K562 (cell line): ENCODE measurements around the gene POLR3A. TPM values are rescaled to one million over a fixed set of nuclear protein-coding genes. Genes with fewer than 3 reads are reported as not detected.

Experiments used
- ATF4 ChIP-seq: fragments of 450-650 bp; formaldehyde crosslinking; IDR thresholded peaks from 2 replicates; pipeline ENCODE4 v1.4.0; 2022; ENCODE audit warnings: mild to moderate bottlenecking, moderate library complexity
- BCL6 ChIP-seq: fragments of 250-450 bp; sonication (Bioruptor Pico); IDR thresholded peaks from 2 replicates; pipeline ENCODE4 v1.4.0; 2020
- CCNT2 ChIP-seq: IDR thresholded peaks from 2 replicates; pipeline ENCODE4 v1.6.1; 2011; ENCODE audit warnings: borderline replicate concordance, low read depth, mild to moderate bottlenecking, moderate library complexity, mixed read lengths, low read length; ENCODE audit not compliant: insufficient read length; ENCODE audit errors: extremely low read depth
- CTCFL ChIP-seq: IDR thresholded peaks from 2 replicates; pipeline ENCODE4 v1.6.1; 2011; ENCODE audit warnings: borderline replicate concordance, low read depth, mild to moderate bottlenecking, moderate library complexity, low read length; ENCODE audit not compliant: insufficient read depth, poor library complexity, severe bottlenecking
- E2F1 ChIP-seq: sonication (generic); formaldehyde crosslinking; IDR thresholded peaks from 2 replicates; pipeline ENCODE4 v1.8.1; 2023; ENCODE audit warnings: mild to moderate bottlenecking, missing genetic modification reagents, moderate library complexity
- FIP1L1 ChIP-seq: fragments of 200-400 bp; formaldehyde crosslinking; IDR thresholded peaks from 2 replicates; pipeline ENCODE4 v1.6.1; 2018; ENCODE audit warnings: mild to moderate bottlenecking, low read depth, low read length; ENCODE audit not compliant: poor library complexity, severe bottlenecking
- GTF2E2 ChIP-seq: fragments of 200-800 bp; sonication (Bioruptor generic); IDR thresholded peaks from 2 replicates; pipeline ENCODE4 v1.6.1; 2016; ENCODE audit warnings: missing genetic modification characterization, missing compliant biosample characterization
- HDAC6 ChIP-seq: IDR thresholded peaks from 2 replicates; pipeline ENCODE4 v1.6.1; 2012; ENCODE audit warnings: low read depth, mild to moderate bottlenecking, control low read depth, inconsistent platforms, low read length, moderate library complexity
- HEY1 ChIP-seq: fragments of 250-450 bp; sonication (Bioruptor Pico); IDR thresholded peaks from 2 replicates; pipeline ENCODE4 v1.5.0; 2020; ENCODE audit warnings: mild to moderate bottlenecking, moderate library complexity, borderline replicate concordance
- HMG20B ChIP-seq: fragments of 250-450 bp; sonication (Bioruptor Pico); IDR thresholded peaks from 2 replicates; pipeline ENCODE4 v1.5.0; 2021; ENCODE audit warnings: mild to moderate bottlenecking
- LCOR ChIP-seq: sonication (generic); formaldehyde crosslinking; IDR thresholded peaks from 2 replicates; pipeline ENCODE4 v1.8.0; 2022; ENCODE audit warnings: mild to moderate bottlenecking, missing genetic modification reagents
- MAX ChIP-seq: sonication (generic); formaldehyde crosslinking; IDR thresholded peaks from 2 replicates; pipeline ENCODE4 v1.9.0; 2022; ENCODE audit warnings: mild to moderate bottlenecking, missing genetic modification reagents
- POLR2H ChIP-seq: IDR thresholded peaks from 2 replicates; pipeline ENCODE4 v1.6.1; 2016; ENCODE audit warnings: missing genetic modification characterization, low read depth, mild to moderate bottlenecking, control low read depth, missing compliant biosample characterization, moderate library complexity
- RBBP5 ChIP-seq: fragments of 200-600 bp; sonication (generic); IDR thresholded peaks from 2 replicates; pipeline ENCODE4 v1.6.1; 2012; ENCODE audit warnings: borderline replicate concordance, mild to moderate bottlenecking, low read length, control low read depth, inconsistent platforms; ENCODE audit not compliant: insufficient read depth, poor library complexity, severe bottlenecking
- RBM15 ChIP-seq: fragments of 200-400 bp; formaldehyde crosslinking; IDR thresholded peaks from 2 replicates; pipeline ENCODE4 v1.6.1; 2018; ENCODE audit warnings: mild to moderate bottlenecking, low read length, moderate library complexity; ENCODE audit not compliant: insufficient read depth
- TSC22D4 ChIP-seq: fragments of 450-650 bp; IDR thresholded peaks from 2 replicates; pipeline ENCODE4 v1.6.1; 2016; ENCODE audit warnings: missing genetic modification characterization, missing biosample characterization, control low read depth
- ZC3H4 ChIP-seq: sonication (generic); formaldehyde crosslinking; IDR thresholded peaks from 2 replicates; pipeline ENCODE4 v1.9.0; 2021; ENCODE audit warnings: missing genetic modification reagents, borderline replicate concordance
- ZFP1 ChIP-seq: fragments of 450-650 bp; formaldehyde crosslinking; IDR thresholded peaks from 2 replicates; pipeline ENCODE4 v1.4.0; 2020; ENCODE audit warnings: mild to moderate bottlenecking, mixed read lengths
- ZKSCAN3 ChIP-seq: fragments of 250-450 bp; sonication (Bioruptor Pico); IDR thresholded peaks from 2 replicates; pipeline ENCODE4 v1.4.0; 2020
- ZNF583 ChIP-seq: fragments of 250-450 bp; sonication (Bioruptor Pico); IDR thresholded peaks from 2 replicates; pipeline ENCODE4 v1.4.0; 2020
- ZNF584 ChIP-seq: fragments of 200-800 bp; sonication (Bioruptor generic); IDR thresholded peaks from 2 replicates; pipeline ENCODE4 v1.6.1; 2016; ENCODE audit warnings: low read depth, mild to moderate bottlenecking, missing genetic modification characterization, missing compliant biosample characterization
- ZNF589 ChIP-seq: fragments of 200-800 bp; sonication (Bioruptor generic); IDR thresholded peaks from 2 replicates; pipeline ENCODE4 v1.6.1; 2016; ENCODE audit warnings: low read depth, missing genetic modification characterization, missing compliant biosample characterization
- ZNF707 ChIP-seq: fragments of 250-450 bp; sonication (Bioruptor Pico); conservative IDR thresholded peaks from 2 replicates; pipeline ENCODE4 v1.8.0; 2022; ENCODE audit warnings: inconsistent platforms, mild to moderate bottlenecking, moderate library complexity
- polyA plus RNA-seq, 8 experiments: library from polyadenylated mRNA; depleted of rRNA in 4 of 8; stranded (reverse) in 5 of 8; unstranded in 3 of 8; fragments of >200 nt; fragmentation: Nextera tagmentation in 2 of 8; fragmentation: Illumina TruSeq in 1 of 8; extraction: Ambion mirVana in 2 of 8; extraction: Trizol in 1 of 8; gene quantifications; 2 replicates each; pipeline versions ENCODE4 v1.2.1 to v1.2.3, GENCODE V29; 2011 to 2014; ENCODE audit warnings: inconsistent platforms in 1 of 8, missing spikeins in 1 of 8
- total RNA-seq, 7 experiments: library from RNA; depleted of rRNA in 6 of 7; stranded (reverse); fragments of >200 nt in 6 of 7; fragmentation: Illumina TruSeq in 2 of 7; extraction: Trizol in 2 of 7; gene quantifications; 2 replicates each; pipeline versions ENCODE4 v1.2.1 to v1.2.3, GENCODE V29; 2011 to 2021; ENCODE audit warnings: low replicate concordance in 1 of 7

The POLR3A gene
- total and polyA plus RNA-seq, 9 of the 15 experiments (the other 6 are each of a cell fraction or from before 2014, with no cell fraction given) = 14.9 to 37.0 (median 26.7) TPM

GRCh38 chr10:78029269-78030226 is at the start of gene POLR3A (continued):
- peak; percentile 92 for TF ChIP-seq CTCFL
- no peak for TF ChIP-seq HDAC6
- no peak for TF ChIP-seq ZNF583
- TF ChIP-seq CCNT2 = no peak
- TF ChIP-seq ZC3H4 = no peak
- TF ChIP-seq ATF4 (CRISPR knock-in tag) = 0 out of 2 replicates have a peak, but pooled peaks have one; percentile 32
- peak; percentile 92 for TF ChIP-seq MAX (CRISPR knock-in tag)
- TF ChIP-seq E2F1 = peak; percentile 35
- no peak for TF ChIP-seq ZFP1 (CRISPR knock-in tag)
- TF ChIP-seq ZNF589 (CRISPR knock-in tag) = peak; percentile 71
- no peak for TF ChIP-seq HEY1 (CRISPR knock-in tag)
- no peak for TF ChIP-seq RBM15
- TF ChIP-seq ZKSCAN3 = no peak
- no peak for TF ChIP-seq TSC22D4 (tag)
- TF ChIP-seq BCL6 (CRISPR knock-in tag) = no peak
- peak; percentile 67; the same call in 1 of the 2 replicates for TF ChIP-seq POLR2H (tag)
- no peak for TF ChIP-seq FIP1L1
- peak; percentile 51; the same call in 1 of the 2 replicates for TF ChIP-seq LCOR
- TF ChIP-seq HMG20B (CRISPR knock-in tag) = no peak
- peak; percentile 94 for TF ChIP-seq GTF2E2 (tag)
- TF ChIP-seq RBBP5 = peak; percentile 94
- no peak for TF ChIP-seq ZNF707
- peak; percentile 21; the same call in 1 of the 2 replicates for TF ChIP-seq ZNF584 (CRISPR knock-in tag)
